G401 (cell line): ENCODE data around the gene TSC1. TPM values are rescaled to one million over a fixed set of nuclear protein-coding genes. Genes with fewer than 3 reads are reported as not detected.
"Not testable (repeated sequence)": the region's sequence is repeated elsewhere in the genome, so short reads cannot be mapped to it uniquely, and the experiment has no call there.

Source experiments
- DNase-seq: peaks from one replicate; pipeline ENCODE4 v3.0.0-alpha.2; 2015; ENCODE audit warnings: low spot score
- in situ Hi-C: cut with HindIII; loops from 2 replicates; pipeline ENCODE4 v1.10.0; 2016; ENCODE audit warnings: low sequenced_read_pairs, mixed read lengths
- total RNA-seq: library from RNA; depleted of rRNA; stranded (reverse); fragments of >200 nt; shearing (Covaris generic); gene quantifications from 2 replicates; pipeline ENCODE4 v1.2.3, GENCODE V29; 2014; rRNA removed

Gene TSC1
- total RNA-seq: 12.0 and 28.8 TPM in 2 replicates

- DNase-seq: peak; percentile 92
- in situ Hi-C loops: no loop called here
Observed at GRCh38 chr9:132944294-132945185, at the start of gene TSC1. Gene TSC1 (minus strand): TSS chr9:132944616. CDS start chr9:132928872, 15,744 bp downstream.

- DNase-seq: no peak
- in situ Hi-C loops: no loop called here
Observed at GRCh38 chr9:132993511-132993939, 49.1 kb upstream of the TSC1 start.

- in situ Hi-C loops: no loop called here
- no peak for DNase-seq
Observed at GRCh38 chr9:132991351-132992300, 47.2 kb upstream of the TSC1 start.

GRCh38 chr9:132990781-132991180 is 46.4 kb upstream of the TSC1 start:
- in situ Hi-C loops: no loop called here
- DNase-seq: no peak

- in situ Hi-C loops, DNase-seq: not testable (repeated sequence)
Observed at GRCh38 chr9:132989998-132990557, 45.7 kb upstream of the TSC1 start.

GRCh38 chr9:132989414-132989996 is 45.1 kb upstream of the TSC1 start:
- in situ Hi-C loops: no loop called here
- no peak for DNase-seq

GRCh38 chr9:132989014-132989310 is 44.5 kb upstream of the TSC1 start:
- no peak for DNase-seq
- in situ Hi-C loops: no loop called here

GRCh38 chr9:132988244-132989013 is 44.0 kb upstream of the TSC1 start:
- in situ Hi-C loops: no loop called here
- DNase-seq: no peak

GRCh38 chr9:132986640-132987620 is 42.5 kb upstream of the TSC1 start:
- DNase-seq: no peak
- in situ Hi-C loops: no loop called here

- no peak for DNase-seq
- in situ Hi-C loops: no loop called here
Observed at GRCh38 chr9:132986114-132986513, 41.7 kb upstream of the TSC1 start.

- no peak for DNase-seq
- in situ Hi-C loops: no loop called here
Observed at GRCh38 chr9:132985489-132985888, 41.1 kb upstream of the TSC1 start.

- DNase-seq: no peak
Observed at GRCh38 chr9:132985071-132985350, 40.6 kb upstream of the TSC1 start.

GRCh38 chr9:132984202-132985070 is 40.0 kb upstream of the TSC1 start:
- in situ Hi-C loops: no loop called here
- no peak for DNase-seq

More at GRCh38 chr9:132985071-132985350, 40.6 kb upstream of the TSC1 start:
- in situ Hi-C loops: no loop called here

GRCh38 chr9:132983491-132984201 is 39.2 kb upstream of the TSC1 start:
- in situ Hi-C loops: no loop called here
- DNase-seq: no peak

GRCh38 chr9:132982458-132982857 is 38.0 kb upstream of the TSC1 start:
- in situ Hi-C loops: no loop called here

GRCh38 chr9:132980157-132980556 is 35.7 kb upstream of the TSC1 start:
- in situ Hi-C loops: no loop called here
- no peak for DNase-seq

More at GRCh38 chr9:132982458-132982857, 38.0 kb upstream of the TSC1 start:
- no peak for DNase-seq
